GM19452 (cell line): ENCODE results near the gene RAB12.
"Not testable (repeated sequence)": the region's sequence is repeated elsewhere in the genome, so short reads cannot be mapped to it uniquely, and the experiment has no call there.

Experiments
- ATAC-seq: cut with Tn5 transposase; IDR thresholded peaks from one replicate; pipeline ENCODE4 v1.9.1; 2021; ENCODE audit not compliant: unreplicated experiment

The RAB12 gene

GRCh38 chr18:8611916-8612576, 2.8 kb downstream of the RAB12 start:
- no peak for ATAC-seq

GRCh38 chr18:8614875-8615274, 5.6 kb downstream of the RAB12 start:
- no peak for ATAC-seq

GRCh38 chr18:8615397-8616027, 6.3 kb downstream of the RAB12 start:
- ATAC-seq: no peak

- no peak for ATAC-seq
Measured at GRCh38 chr18:8616028-8616401, 6.8 kb downstream of the RAB12 start.

GRCh38 chr18:8617907-8618306, 8.7 kb downstream of the RAB12 start:
- no peak for ATAC-seq

GRCh38 chr18:8619041-8619440, 9.8 kb downstream of the RAB12 start:
- no peak for ATAC-seq

GRCh38 chr18:8619835-8620577, 10.8 kb downstream of the RAB12 start:
- ATAC-seq: no peak

GRCh38 chr18:8620845-8621244, 11.6 kb downstream of the RAB12 start:
- no peak for ATAC-seq

- not testable (repeated sequence) for ATAC-seq
Measured at GRCh38 chr18:8622625-8623024, 13.4 kb downstream of the RAB12 start.

- peak; percentile 89 for ATAC-seq
Measured at GRCh38 chr18:8623549-8624106, 14.4 kb downstream of the RAB12 start.

- ATAC-seq: no peak
Measured at GRCh38 chr18:8625461-8626092, 16.3 kb downstream of the RAB12 start.

GRCh38 chr18:8626414-8627106, 17.3 kb downstream of the RAB12 start:
- no peak for ATAC-seq

GRCh38 chr18:8627107-8627472, 17.9 kb downstream of the RAB12 start:
- no peak for ATAC-seq

GRCh38 chr18:8627540-8627939, 18.3 kb downstream of the RAB12 start:
- ATAC-seq: no peak

- ATAC-seq: no peak
Measured at GRCh38 chr18:8629602-8630001, 20.4 kb downstream of the RAB12 start.

- no peak for ATAC-seq
Measured at GRCh38 chr18:8630546-8630945, 21.3 kb downstream of the RAB12 start.

GRCh38 chr18:8631265-8631664, 22.0 kb downstream of the RAB12 start:
- ATAC-seq: no peak

- ATAC-seq: no peak
Measured at GRCh38 chr18:8632386-8632785, 23.1 kb downstream of the RAB12 start.

- no peak for ATAC-seq
Measured at GRCh38 chr18:8634508-8634907, 25.3 kb downstream of the RAB12 start.

- no peak for ATAC-seq
Measured at GRCh38 chr18:8635087-8635486, 25.9 kb downstream of the RAB12 start.

GRCh38 chr18:8639762-8640161, 30.5 kb downstream of the RAB12 start:
- ATAC-seq: no peak
